ENCODE results near the gene AGPAT1.

- TF ChIP-seq POLR2A (IDR thresholded peaks at IDR 0.05; ENCODE audit: borderline replicate concordance, extremely low read depth, insufficient read depth, insufficient read length) = no peak
- TF ChIP-seq, protein P1, sequence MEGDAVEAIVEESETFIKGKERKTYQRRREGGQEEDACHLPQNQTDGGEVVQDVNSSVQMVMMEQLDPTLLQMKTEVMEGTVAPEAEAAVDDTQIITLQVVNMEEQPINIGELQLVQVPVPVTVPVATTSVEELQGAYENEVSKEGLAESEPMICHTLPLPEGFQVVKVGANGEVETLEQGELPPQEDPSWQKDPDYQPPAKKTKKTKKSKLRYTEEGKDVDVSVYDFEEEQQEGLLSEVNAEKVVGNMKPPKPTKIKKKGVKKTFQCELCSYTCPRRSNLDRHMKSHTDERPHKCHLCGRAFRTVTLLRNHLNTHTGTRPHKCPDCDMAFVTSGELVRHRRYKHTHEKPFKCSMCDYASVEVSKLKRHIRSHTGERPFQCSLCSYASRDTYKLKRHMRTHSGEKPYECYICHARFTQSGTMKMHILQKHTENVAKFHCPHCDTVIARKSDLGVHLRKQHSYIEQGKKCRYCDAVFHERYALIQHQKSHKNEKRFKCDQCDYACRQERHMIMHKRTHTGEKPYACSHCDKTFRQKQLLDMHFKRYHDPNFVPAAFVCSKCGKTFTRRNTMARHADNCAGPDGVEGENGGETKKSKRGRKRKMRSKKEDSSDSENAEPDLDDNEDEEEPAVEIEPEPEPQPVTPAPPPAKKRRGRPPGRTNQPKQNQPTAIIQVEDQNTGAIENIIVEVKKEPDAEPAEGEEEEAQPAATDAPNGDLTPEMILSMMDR (IDR thresholded peaks at IDR 0.05 in 2 of 3, conservative IDR thresholded peaks at IDR 0.05 in 1 of 3; ENCODE audit: borderline replicate concordance in 1 of 3, insufficient read depth in 1 of 3, low read depth in 2 of 3, low read length in 2 of 3) = no peak
- TF ChIP-seq EZH2phosphoT487 (IDR thresholded peaks at IDR 0.05; ENCODE audit: borderline replicate concordance) = no peak
- TF ChIP-seq, protein P2, sequence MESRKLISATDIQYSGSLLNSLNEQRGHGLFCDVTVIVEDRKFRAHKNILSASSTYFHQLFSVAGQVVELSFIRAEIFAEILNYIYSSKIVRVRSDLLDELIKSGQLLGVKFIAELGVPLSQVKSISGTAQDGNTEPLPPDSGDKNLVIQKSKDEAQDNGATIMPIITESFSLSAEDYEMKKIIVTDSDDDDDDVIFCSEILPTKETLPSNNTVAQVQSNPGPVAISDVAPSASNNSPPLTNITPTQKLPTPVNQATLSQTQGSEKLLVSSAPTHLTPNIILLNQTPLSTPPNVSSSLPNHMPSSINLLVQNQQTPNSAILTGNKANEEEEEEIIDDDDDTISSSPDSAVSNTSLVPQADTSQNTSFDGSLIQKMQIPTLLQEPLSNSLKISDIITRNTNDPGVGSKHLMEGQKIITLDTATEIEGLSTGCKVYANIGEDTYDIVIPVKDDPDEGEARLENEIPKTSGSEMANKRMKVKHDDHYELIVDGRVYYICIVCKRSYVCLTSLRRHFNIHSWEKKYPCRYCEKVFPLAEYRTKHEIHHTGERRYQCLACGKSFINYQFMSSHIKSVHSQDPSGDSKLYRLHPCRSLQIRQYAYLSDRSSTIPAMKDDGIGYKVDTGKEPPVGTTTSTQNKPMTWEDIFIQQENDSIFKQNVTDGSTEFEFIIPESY (IDR thresholded peaks at IDR 0.05; ENCODE audit: extremely low read depth, insufficient replicate concordance, low read length) = no peak
- no peak for TF ChIP-seq SIN3A (IDR thresholded peaks at IDR 0.05; ENCODE audit: low read depth)
Measured at GRCh38 chr6:32128751-32129296, 47.1 kb downstream of the AGPAT1 start.

Measured in HCT116 (cell line).